Parathyroid adenoma (tissue), 2 donors: ENCODE data around the gene C15orf39.

ENCODE experiments used
- H2AFZ ChIP-seq: fragments of 300-600 bp; sonication (generic); one replicate; pipeline ENCODE4 v1.7.0; 2017; ENCODE audit warnings: antibody characterized with exemption, mild to moderate bottlenecking
- H3K27ac ChIP-seq: fragments of 300-600 bp; sonication (generic); one replicate; pipeline ENCODE4 v1.7.0; 2017
- H3K27me3 ChIP-seq: fragments of 300-600 bp; sonication (generic); one replicate; pipeline ENCODE4 v1.7.0; 2017; ENCODE audit warnings: low read length; ENCODE audit not compliant: control insufficient read depth, insufficient read depth
- H3K36me3 ChIP-seq: fragments of 300-600 bp; sonication (generic); one replicate; pipeline ENCODE4 v1.7.0; 2017; ENCODE audit warnings: low read length; ENCODE audit not compliant: control insufficient read depth, insufficient read depth
- H3K4me1 ChIP-seq: fragments of 300-600 bp; sonication (generic); one replicate; pipeline ENCODE4 v1.7.0; 2017; ENCODE audit warnings: control low read depth
- H3K4me2 ChIP-seq: fragments of 300-600 bp; sonication (generic); one replicate; pipeline ENCODE4 v1.7.0; 2017; ENCODE audit warnings: low read length
- H3K4me3 ChIP-seq: fragments of 300-600 bp; sonication (generic); one replicate; pipeline ENCODE4 v1.7.0; 2017; ENCODE audit warnings: low read depth, low read length
- H3K79me2 ChIP-seq: fragments of 300-600 bp; sonication (generic); one replicate; pipeline ENCODE4 v1.7.0; 2017; ENCODE audit warnings: control low read depth
- H3K9ac ChIP-seq: fragments of 300-600 bp; sonication (generic); one replicate; pipeline ENCODE4 v1.7.0; 2017; ENCODE audit warnings: mild to moderate bottlenecking
- H3K9me3 ChIP-seq: fragments of 300-600 bp; sonication (generic); one replicate; pipeline ENCODE4 v1.7.0; 2017; ENCODE audit warnings: low read length; ENCODE audit not compliant: control insufficient read depth
- TF ChIP-seq, protein P1 (sequence below): fragments of 300-600 bp; sonication (generic); IDR thresholded peaks from one replicate; pipeline ENCODE4 v1.7.0; 2017; ENCODE audit warnings: antibody characterized with exemption, mild to moderate bottlenecking
- donor health status: primary hyperparathyroidism.

The C15orf39 gene

DNA sequence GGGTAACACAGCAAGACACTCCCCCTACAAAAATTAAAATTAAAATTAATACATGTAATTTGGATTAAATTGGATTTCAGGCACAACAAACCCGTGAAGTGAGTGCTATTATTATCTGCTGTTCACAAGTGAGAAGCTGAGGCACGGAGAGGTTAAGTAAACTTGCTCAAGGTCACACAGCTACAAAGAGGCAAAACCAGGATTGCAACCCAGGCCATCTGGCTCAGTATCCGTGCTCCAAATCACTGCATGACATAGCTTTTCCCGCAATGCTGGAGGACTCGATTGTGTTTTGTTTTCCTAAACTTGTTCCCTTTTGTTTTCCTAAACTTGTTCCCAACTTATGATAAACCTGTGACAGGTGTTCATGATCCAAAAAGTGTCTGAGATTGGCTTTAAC lies 19.9 kb upstream of the C15orf39 start:
- no peaks in the 10 kb centered on the region for H3K9me3 ChIP-seq
- TF ChIP-seq, protein P1, sequence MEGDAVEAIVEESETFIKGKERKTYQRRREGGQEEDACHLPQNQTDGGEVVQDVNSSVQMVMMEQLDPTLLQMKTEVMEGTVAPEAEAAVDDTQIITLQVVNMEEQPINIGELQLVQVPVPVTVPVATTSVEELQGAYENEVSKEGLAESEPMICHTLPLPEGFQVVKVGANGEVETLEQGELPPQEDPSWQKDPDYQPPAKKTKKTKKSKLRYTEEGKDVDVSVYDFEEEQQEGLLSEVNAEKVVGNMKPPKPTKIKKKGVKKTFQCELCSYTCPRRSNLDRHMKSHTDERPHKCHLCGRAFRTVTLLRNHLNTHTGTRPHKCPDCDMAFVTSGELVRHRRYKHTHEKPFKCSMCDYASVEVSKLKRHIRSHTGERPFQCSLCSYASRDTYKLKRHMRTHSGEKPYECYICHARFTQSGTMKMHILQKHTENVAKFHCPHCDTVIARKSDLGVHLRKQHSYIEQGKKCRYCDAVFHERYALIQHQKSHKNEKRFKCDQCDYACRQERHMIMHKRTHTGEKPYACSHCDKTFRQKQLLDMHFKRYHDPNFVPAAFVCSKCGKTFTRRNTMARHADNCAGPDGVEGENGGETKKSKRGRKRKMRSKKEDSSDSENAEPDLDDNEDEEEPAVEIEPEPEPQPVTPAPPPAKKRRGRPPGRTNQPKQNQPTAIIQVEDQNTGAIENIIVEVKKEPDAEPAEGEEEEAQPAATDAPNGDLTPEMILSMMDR: no peak
- no peaks in the 10 kb centered on the region for H3K36me3 ChIP-seq
- no peaks in the 10 kb centered on the region for H3K79me2 ChIP-seq
- H3K4me3 ChIP-seq: no peak overlapping the region
- no peak overlapping the region for H2AFZ ChIP-seq
- no peak overlapping the region for H3K4me2 ChIP-seq
- no peak overlapping the region for H3K27ac ChIP-seq
- H3K4me1 ChIP-seq: no peaks in the 10 kb centered on the region
- no peak overlapping the region for H3K9ac ChIP-seq
- no peaks in the 10 kb centered on the region for H3K27me3 ChIP-seq

DNA sequence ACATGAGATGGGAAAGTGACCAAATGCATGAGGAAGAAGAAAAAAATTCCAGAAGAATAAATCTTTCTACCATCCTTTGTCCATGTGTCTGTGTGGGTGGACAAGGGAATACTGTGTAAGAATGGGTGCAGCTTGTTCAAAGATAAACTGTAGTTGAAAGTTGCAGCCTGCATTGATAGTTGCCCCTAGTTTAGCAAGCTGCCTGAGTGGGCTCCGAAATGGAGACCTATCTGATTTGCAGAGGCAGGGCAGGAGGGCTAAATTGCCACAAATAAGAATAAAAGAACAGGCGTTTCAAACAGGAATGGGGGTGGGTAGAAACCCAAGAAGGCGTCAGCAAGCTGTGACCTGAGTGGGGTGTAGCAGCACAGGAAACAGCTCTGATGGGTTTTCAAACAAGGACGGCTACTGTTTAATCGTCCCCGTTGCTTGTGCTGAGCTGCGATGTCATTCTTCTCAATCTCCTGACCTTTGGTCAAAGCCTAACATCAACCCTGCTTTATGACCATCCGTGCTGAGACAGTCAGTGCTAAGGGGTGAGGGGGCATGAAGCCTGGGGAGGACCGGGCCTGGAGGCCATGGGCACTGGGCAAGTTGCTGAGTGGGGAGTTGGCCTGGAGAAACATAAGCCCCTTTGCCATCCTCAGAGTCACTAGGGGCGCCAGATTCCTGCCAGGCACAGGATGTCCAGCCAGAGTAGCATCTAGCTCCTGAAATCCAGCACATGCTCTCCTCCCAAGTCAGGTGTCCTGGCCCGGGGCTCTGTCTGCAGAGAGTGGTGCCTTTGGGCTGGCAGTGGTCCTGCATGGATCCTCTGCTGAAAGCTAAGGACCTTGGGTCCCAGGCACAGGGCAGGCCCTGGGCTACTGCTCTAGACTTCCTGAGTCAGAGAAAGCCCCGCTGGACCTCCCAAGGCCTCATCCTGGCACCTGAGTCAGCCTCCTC lies 19.2 kb upstream of the C15orf39 start:
- TF ChIP-seq, protein P1: no peak
- Histone ChIP-seq H3K36me3 (no peaks in the 10 kb centered on the region), H3K9me3 (no peaks in the 10 kb centered on the region), H3K27me3 (no peaks in the 10 kb centered on the region), H3K4me3 (no peak overlapping the region), H3K27ac (no peak overlapping the region), H3K79me2 (no peaks in the 10 kb centered on the region), H3K4me2 (no peak overlapping the region), H3K9ac (no peak overlapping the region), H2AFZ (no peak overlapping the region), H3K4me1 (no peaks in the 10 kb centered on the region)

DNA sequence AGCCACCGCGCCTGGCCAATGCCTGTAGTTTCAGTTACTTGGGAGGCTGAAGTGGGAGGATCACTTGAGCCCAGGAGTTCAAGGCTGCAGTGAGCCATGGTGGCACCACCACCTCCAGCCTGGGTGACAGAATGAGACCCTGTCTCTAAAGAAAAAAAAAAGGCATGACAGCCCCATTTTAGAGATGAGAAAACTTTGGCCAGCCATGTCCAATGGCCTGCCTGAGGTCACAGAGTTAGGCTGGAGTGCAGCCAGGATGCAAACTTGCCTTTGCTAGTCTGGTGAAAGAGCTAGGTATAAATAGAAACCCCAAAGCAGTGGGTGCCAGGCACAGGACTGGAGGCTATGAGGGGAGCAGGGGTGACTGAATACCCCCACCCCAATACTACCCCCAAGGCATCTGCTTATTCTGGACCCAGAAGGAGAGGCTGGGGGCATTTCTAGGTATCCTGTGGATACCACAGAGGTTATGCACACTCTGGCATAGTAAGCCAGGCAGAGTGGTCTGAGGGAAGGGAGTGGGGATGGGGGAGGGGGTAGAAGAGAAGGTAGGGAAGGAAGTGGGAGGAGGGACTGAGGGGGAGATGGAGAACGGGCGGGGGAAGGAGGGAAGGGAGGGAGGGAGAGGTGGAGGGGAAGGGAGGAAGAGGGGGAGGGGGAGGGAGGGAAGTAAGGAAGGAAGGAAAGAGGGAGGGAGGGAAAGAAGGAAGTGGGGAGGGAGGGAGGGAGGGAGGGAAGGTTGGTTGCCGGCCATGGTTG lies 16.2 kb upstream of the C15orf39 start:
- H3K9ac ChIP-seq: no peak overlapping the region
- no peak overlapping the region for H3K27ac ChIP-seq
- H3K4me2 ChIP-seq: no peak overlapping the region
- no peaks in the 10 kb centered on the region for H3K79me2 ChIP-seq
- H3K9me3 ChIP-seq: no peaks in the 10 kb centered on the region
- TF ChIP-seq, protein P1: no peak
- H3K4me3 ChIP-seq: no peak overlapping the region
- no peak overlapping the region for H2AFZ ChIP-seq
- H3K4me1 ChIP-seq: no peaks in the 10 kb centered on the region
- H3K27me3 ChIP-seq: no peaks in the 10 kb centered on the region
- no peaks in the 10 kb centered on the region for H3K36me3 ChIP-seq

DNA sequence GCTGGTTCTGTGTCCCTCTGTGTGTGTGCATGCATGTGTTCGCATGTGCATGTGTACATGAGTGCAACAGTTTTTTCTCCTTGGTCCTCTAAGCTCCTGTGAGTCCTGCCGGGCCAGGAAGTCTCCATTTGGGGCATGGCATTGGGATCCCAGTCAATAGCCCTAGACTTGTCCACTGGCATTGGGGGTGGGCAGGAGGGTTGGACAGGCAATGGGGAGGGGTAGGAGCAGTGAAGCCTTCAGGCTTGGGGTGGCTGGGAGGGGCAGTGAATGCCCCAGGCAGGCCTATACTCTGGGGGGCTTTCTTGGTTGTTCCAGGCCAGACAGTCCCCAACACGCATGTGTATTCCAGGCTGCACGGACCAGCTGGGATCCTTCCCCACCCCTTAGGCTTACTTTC lies 15.6 kb upstream of the C15orf39 start:
- TF ChIP-seq, protein P1: no peak
- Histone ChIP-seq H3K4me1 (no peaks in the 10 kb centered on the region), H3K4me2 (no peak overlapping the region), H3K27me3 (no peaks in the 10 kb centered on the region), H3K27ac (no peak overlapping the region), H3K9me3 (no peaks in the 10 kb centered on the region), H3K4me3 (no peak overlapping the region), H3K79me2 (no peaks in the 10 kb centered on the region), H3K36me3 (no peaks in the 10 kb centered on the region), H3K9ac (no peak overlapping the region), H2AFZ (no peak overlapping the region)
